Measurements from ENCODE around the gene HTRA3.

HTRA3 gene

GRCh38 chr4:8280158-8280875 lies 10.8 kb downstream of the HTRA3 start:
- H3K4me3 ChIP-seq (replicated peaks; ENCODE audit: low read depth, low read length), result no peak overlapping the region
- DNase-seq (ENCODE audit: extremely low read depth, low read depth), result no peak
- no peak for TF ChIP-seq CTCF (IDR thresholded peaks at IDR 0.05; ENCODE audit: low read depth, low read length, missing control alignments)

- no peak for DNase-seq (ENCODE audit: extremely low read depth, low read depth)
- TF ChIP-seq CTCF (IDR thresholded peaks at IDR 0.05; ENCODE audit: low read depth, low read length, missing control alignments), result no peak
- no peak overlapping the region for H3K4me3 ChIP-seq (replicated peaks; ENCODE audit: low read depth, low read length)
Observed at GRCh38 chr4:8280876-8281440, 11.4 kb downstream of the HTRA3 start.

GRCh38 chr4:8281519-8282133 lies 12.1 kb downstream of the HTRA3 start:
- H3K4me3 ChIP-seq (replicated peaks; ENCODE audit: low read depth, low read length), result no peak overlapping the region
- no peak for DNase-seq (ENCODE audit: extremely low read depth, low read depth)
- TF ChIP-seq CTCF (IDR thresholded peaks at IDR 0.05; ENCODE audit: low read depth, low read length, missing control alignments), result no peak

- no peak for DNase-seq (ENCODE audit: extremely low read depth, low read depth)
- no peak for TF ChIP-seq CTCF (IDR thresholded peaks at IDR 0.05; ENCODE audit: low read depth, low read length, missing control alignments)
- H3K4me3 ChIP-seq (replicated peaks; ENCODE audit: low read depth, low read length), result no peak overlapping the region
Observed at GRCh38 chr4:8282134-8282641, 12.6 kb downstream of the HTRA3 start.

- TF ChIP-seq CTCF (IDR thresholded peaks at IDR 0.05; ENCODE audit: low read depth, low read length, missing control alignments), result no peak
- no peak for DNase-seq (ENCODE audit: extremely low read depth, low read depth)
Observed at GRCh38 chr4:8282742-8283141, 13.2 kb downstream of the HTRA3 start.

GRCh38 chr4:8283161-8283560 lies 13.6 kb downstream of the HTRA3 start:
- H3K4me3 ChIP-seq (replicated peaks; ENCODE audit: low read depth, low read length), result no peak overlapping the region
- DNase-seq (ENCODE audit: extremely low read depth, low read depth), result no peak
- no peak for TF ChIP-seq CTCF (IDR thresholded peaks at IDR 0.05; ENCODE audit: low read depth, low read length, missing control alignments)

More at GRCh38 chr4:8282742-8283141, 13.2 kb downstream of the HTRA3 start:
- H3K4me3 ChIP-seq (replicated peaks; ENCODE audit: low read depth, low read length), result no peak overlapping the region

Measured in HFF-Myc (cell line).